Hindlimb muscle (tissue), 1 donor: ENCODE data around the gene SENP8. TPM values are rescaled to one million over a fixed set of nuclear protein-coding genes. Genes with fewer than 3 reads are reported as not detected.

Source experiments
- DNase-seq: peaks from one replicate; pipeline ENCODE4 v3.0.0-alpha.2; 2013
- polyA plus RNA-seq: library from polyadenylated mRNA; unstranded; fragments of 120-200 nt; gene quantifications from one replicate; pipeline ENCODE4 v1.2.1, GENCODE V29; 2013; ENCODE audit not compliant: insufficient read length

Gene SENP8
- polyA plus RNA-seq, 1 donor = 5.7 TPM

DNA sequence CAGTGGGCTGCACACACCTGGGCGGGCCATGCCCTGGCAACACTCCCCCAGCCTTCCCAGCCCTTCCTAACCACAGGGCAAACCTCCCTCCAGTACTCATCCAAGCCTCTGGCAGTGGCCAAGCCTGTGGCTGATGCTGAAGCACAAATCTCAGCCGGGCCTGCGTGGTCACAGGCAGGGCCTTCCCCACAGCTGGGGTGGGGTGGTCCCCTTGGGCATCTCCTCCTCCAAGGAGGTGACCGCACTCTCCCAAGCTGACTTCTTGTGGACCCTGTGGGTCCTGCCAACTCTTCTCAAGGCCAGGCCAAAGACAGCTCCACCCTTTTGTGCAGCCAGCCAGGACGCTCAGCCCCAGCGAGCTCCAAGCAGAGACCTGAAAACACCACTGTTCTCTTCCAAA, 58.0 kb downstream of the SENP8 start:
- DNase-seq = no peak

DNA sequence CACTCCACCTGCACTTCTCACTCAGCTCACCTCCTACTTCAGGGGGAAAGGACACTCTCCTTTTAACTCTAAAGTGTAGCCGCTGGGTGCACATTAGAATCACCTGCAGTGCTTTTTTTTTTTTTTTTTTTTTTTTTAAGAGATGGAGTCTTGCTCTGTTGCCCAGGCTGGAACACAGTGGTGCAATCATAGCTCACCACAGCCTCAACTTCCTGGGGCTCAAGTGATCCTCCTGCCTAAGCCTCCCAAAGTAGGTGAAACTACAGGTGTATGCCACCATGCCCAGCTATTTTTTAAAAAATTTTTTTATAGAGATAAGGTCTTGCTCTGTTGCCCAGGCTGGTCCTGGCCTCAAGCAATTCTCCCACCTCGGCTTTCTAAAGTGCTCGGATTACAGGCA, 58.5 kb downstream of the SENP8 start:
- DNase-seq = no peak

DNA sequence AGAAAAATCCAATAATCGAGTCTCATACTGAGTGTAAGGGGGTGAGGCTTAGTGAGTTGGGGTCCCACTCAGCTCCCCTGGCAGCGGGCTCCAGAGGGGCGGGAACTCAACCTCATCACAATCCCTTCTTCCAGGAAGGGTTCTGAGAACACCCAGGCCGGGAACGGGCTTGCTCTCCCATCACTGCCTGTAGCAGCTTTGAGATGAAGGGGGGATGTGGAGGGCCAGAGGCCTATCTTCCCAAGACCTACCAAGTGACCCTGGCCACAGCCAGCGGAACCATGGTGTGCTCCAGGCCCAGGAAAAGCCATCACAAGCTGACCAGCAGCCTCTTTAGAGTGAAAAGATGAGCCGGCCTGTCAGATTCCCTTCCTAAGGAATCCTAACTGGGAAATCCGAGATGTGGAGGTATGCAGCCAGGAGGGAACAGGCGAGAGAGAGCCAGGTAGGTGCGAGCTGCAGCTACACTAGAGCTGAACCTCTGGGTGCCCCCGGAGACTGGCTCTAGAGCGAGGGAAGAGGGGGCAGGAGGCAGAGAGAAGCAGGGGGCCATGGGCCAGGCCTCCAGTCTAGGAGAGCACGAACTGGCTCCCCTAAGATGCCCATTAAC, 60.9 kb downstream of the SENP8 start:
- DNase-seq = no peak

DNA sequence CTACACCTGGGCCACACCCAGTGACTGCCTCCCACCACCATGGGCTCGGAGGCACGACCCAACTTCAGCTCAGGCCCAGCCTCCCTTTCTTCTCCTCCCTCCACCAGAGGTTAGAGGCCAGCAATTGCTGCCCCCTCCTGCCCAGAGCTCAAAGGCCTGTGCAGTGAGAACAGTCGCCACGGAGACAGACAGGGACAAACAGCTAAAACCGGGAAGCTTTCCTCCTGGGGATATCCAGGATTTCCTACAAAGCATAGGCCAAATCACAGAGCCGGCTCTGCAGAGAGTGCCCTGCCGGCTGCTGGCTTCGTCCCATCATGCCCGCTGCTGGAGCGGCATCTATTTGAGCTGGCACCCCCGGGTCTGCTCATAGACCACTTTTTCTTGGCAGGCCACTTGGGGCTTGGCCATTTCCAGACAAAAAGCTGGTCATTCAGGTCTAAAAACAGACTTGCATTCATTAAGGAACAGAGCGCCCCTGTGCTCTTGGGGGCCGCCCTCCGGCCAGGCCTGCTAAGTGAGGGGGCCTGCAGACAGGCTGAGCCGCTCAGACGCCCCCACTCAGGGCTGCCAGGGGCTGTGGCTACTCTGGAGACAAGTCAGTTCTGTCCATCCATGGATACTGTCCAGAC, 61.9 kb downstream of the SENP8 start:
- no peak for DNase-seq

DNA sequence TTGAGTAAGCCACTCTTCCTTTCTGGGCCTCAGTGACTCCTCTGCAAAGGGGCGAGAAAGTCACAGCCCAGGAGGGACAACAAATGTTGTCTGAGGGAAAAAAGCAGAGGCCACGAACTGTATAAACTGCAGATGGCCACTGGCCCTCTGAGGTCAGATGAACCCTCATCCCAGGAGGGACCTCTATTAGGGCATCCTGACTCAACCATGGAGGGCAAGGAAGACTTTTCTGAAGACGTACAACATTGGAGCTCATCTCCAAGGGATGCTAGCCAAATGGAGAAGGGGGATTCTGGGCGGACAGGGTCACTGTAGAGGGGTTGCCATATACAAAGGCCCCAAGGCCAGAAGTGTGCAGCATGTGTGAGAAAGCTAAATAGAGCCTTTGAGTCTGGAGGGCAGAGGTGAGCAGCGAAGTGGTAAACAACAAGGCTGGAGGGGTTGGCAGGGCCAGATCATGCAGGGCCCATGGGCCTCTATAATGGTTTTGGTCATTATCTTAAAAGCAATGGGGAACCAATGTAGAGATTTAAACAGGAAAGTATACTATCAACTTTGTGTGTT, 62.6 kb downstream of the SENP8 start:
- DNase-seq = no peak

DNA sequence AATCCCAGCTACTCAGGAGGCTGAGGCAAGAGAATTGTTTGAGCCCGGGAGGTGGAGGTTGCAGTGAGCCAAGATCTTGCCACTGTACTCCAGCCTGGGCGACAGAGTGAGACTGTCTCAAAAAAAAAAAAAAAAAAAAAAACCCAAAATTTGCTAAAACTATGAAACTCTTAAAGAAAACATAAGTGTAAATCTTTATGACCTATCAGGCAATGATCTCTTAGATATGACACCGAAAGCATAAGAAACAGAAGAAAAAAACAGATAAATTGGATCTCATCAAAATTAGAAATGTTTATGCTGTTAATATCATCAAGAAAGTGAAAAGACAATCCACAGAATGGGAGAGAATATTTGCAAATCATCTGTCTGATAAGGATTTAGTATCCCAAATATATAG, 64.0 kb downstream of the SENP8 start:
- DNase-seq = no peak

DNA sequence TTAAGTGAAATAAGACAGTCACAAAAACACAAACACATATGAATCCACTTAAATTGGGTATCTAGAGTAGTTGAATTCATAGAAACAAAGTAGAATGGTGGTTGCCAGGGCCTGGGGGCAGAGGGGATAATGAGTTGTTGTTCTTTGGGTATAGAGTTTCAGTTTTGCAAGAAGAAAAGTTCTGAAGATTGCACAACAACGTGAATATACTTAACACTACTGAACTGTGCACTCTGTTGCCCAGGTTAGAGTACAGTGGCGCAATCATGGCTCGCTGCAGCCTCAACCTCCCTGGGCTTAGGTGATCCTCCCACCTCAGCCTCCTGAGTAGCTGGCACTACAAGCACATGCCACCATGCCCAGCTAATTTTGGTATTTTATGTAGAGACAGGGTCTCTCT, 64.5 kb downstream of the SENP8 start:
- no peak for DNase-seq

DNA sequence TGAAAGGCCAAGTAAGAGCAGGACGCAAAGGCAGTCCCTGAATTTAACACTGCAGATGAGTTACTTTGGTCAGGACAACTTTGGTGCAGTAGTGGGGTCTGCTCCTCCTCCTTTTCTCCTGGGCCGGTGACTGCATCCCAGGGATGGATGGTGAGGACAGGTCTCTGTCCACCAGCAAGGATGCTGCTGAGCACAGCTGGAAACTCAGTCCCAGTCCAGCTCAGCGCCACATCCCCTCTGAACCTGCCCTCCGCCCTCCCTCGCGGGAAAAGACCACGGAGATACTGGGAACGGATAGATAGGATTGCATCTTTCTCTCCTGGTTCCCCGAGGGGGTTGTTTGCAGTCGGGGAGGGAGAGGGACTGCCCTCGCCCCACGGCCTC, 65.6 kb downstream of the SENP8 start:
- DNase-seq = no peak

DNA sequence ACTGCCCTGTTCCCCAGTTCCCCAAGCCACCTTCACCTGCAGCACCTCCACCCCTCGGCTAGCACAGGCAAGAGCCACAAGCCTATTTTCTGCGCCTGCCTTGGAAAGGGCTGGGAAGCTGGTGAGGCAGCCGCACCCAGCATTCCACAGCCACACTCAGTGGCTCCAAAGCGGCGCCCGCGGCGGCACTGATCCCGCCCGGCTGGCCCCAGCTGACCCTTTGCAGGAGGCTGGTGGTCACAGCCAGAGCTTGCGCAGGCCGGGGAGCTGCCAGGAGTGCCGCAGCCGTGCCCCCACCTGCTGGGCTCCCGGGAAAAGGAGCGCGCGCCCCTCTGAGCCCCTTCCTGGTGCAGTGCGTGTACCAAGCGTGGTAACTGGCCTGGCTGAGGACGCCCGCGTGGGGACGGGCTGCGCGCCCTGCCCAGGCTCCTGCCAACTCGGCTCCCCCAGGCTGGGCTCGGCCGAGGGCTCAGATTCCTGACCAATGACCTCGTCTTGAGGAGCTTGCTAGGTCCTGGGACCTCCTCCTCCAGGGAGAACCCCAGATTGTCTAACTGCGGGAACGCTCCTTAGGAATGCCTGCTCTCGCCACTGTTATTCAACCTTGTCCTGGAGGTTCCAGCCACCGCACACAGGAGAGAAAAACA, 66.1 kb downstream of the SENP8 start:
- DNase-seq = no peak

DNA sequence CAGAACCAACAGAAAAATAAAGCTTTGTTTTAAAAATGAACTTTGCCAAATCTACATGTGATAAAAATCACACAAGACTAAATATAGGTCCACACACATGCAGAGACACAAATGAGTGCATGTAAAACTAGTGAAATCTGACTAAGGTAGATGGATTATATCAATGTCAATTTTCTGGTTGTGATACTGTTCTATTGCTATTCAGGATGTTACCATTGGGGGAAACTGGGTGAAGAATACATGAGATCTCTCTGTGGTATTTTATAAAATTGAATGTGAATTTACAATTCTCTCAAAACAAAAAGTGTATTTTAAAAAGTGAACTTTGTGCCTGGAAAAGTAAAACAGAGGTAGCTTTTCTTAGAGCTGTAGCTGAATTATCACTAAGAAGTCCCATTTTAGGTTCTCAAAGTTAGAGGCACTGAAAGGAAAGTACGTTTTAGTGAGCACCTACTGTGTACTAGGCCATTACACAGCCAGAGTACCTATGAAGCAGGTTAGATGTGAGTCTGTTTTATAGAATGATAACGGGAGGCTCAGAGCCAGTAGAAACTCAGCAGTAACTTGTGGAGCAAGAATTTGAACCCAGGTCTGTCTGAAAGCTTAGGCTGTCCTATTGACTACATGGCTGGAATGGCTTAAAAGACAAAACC, 71.2 kb downstream of the SENP8 start:
- no peak for DNase-seq

DNA sequence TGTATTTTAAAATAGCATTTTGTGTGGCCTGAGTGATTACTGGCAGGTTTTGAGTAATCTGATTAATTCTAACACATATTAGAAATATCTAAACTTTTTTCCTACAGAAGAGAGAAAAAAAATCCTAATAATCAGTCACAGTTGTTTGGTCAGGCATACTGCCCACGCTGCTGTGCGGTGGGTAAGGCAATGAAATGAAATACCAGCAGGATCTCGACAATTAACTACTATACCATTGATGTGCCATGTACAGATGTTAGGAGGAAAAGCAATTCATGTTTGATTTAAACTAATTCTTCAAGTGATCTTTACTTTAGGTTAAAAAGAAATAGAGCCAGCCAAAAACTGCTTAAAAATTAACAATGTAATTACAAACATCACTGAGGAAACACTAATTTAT, 74.2 kb downstream of the SENP8 start:
- no peak for DNase-seq

Other genes with a start within 250 kb of the SENP8 start
- 33.3 TPM for gene MYO9A, start 253 bp upstream of the SENP8 start, polyA plus RNA-seq
- 2.6 TPM for gene GRAMD2A, start 79.4 kb downstream of the SENP8 start, polyA plus RNA-seq
- 1,017 TPM for gene PKM, start 112.8 kb downstream of the SENP8 start, polyA plus RNA-seq
- 56.4 TPM for gene PARP6, start 154.2 kb downstream of the SENP8 start, polyA plus RNA-seq
- gene CELF6, start 201.8 kb downstream of the SENP8 start, polyA plus RNA-seq = 2.1 TPM